HEK293T (cell line): Measurements from ENCODE around the gene GFRA3.

Experiments
- ELF4 ChIP-seq: fragments of 450-650 bp; IDR thresholded peaks from 2 replicates; pipeline ENCODE4 v1.6.1; 2017; ENCODE audit warnings: antibody characterized with exemption
- FOXM1 ChIP-seq: fragments of 450-650 bp; IDR thresholded peaks from 2 replicates; pipeline ENCODE4 v1.6.1; 2017; ENCODE audit warnings: mild to moderate bottlenecking, borderline replicate concordance
- L3MBTL2 ChIP-seq: fragments of 450-650 bp; conservative IDR thresholded peaks from 2 replicates; pipeline ENCODE4 v1.6.1; 2016; ENCODE audit warnings: mild to moderate bottlenecking
- PKNOX1 ChIP-seq: fragments of 450-650 bp; IDR thresholded peaks from 2 replicates; pipeline ENCODE4 v1.6.1; 2016

GRCh38 chr5:138216799-138217198, 57.6 kb downstream of the GFRA3 start:
- no peak for TF ChIP-seq PKNOX1
- TF ChIP-seq FOXM1, result no peak
- no peak for TF ChIP-seq ELF4
- no peak for TF ChIP-seq L3MBTL2
